Measurements from ENCODE around the gene GLRB.
"Not testable (repeated sequence)": the region's sequence is repeated elsewhere in the genome, so short reads cannot be mapped to it uniquely, and the experiment has no call there.

GLRB gene

GRCh38 chr4:157075811-157076577 is at the start of gene GLRB:
Gene GLRB (plus strand): TSS chr4:157076150. CDS start chr4:157078025, 1,875 bp downstream.
- peak; percentile 35 for DNase-seq (ENCODE audit: low spot score)

DNA sequence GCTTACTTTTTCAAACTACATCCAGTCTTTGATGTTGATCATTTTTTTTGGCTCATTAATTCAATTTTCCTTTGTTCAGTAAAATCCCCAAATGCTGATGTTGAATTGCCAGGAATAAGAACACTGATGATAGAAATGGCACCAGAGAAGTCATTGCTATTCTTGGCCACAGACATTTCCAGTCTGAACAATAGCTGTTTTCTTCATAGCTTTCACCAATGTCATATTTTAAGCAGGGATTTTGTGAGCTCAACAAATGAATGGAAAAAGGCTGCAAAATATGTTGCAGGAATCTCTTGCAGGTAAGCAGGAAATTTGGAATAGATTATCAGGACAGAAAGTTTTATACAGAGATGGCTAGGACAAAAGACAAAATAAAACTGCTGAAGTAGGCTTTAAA is 40.5 kb upstream of the GLRB start:
- no peak for DNase-seq (ENCODE audit: low spot score)

- DNase-seq (ENCODE audit: low spot score) = no peak
Observed at GRCh38 chr4:157040405-157040804, 35.5 kb upstream of the GLRB start.

- DNase-seq (ENCODE audit: low spot score) = no peak
Observed at GRCh38 chr4:157043131-157043530, 32.8 kb upstream of the GLRB start.

GRCh38 chr4:157045507-157046127 is 30.3 kb upstream of the GLRB start:
- peak; percentile 53 for DNase-seq (ENCODE audit: low spot score)

DNA sequence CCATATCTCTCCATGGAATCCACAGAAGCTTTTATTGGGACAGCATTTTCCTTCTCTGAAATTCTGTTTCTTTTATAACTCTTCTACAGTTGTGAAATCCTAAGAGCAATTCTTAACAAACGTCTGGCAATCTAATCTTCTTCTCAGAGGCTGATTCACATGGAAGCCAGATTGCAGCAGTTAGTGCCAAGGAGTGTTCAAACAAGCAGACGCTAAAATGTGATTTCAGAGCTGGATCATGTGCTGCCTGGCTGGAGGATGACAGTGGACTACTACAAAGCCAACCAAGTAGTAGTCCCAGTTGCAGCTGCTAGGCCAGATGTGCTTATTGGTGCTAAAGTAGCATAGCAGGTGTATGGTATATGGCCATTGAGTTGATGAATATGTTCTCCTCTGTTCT is 27.7 kb upstream of the GLRB start:
- no peak for DNase-seq (ENCODE audit: low spot score)

- no peak for DNase-seq (ENCODE audit: low spot score)
Observed at GRCh38 chr4:157050561-157050960, 25.4 kb upstream of the GLRB start.

- DNase-seq (ENCODE audit: low spot score) = no peak
Observed at GRCh38 chr4:157052429-157053040, 23.4 kb upstream of the GLRB start.

- no peak for DNase-seq (ENCODE audit: low spot score)
Observed at GRCh38 chr4:157057218-157057617, 18.7 kb upstream of the GLRB start.

DNA sequence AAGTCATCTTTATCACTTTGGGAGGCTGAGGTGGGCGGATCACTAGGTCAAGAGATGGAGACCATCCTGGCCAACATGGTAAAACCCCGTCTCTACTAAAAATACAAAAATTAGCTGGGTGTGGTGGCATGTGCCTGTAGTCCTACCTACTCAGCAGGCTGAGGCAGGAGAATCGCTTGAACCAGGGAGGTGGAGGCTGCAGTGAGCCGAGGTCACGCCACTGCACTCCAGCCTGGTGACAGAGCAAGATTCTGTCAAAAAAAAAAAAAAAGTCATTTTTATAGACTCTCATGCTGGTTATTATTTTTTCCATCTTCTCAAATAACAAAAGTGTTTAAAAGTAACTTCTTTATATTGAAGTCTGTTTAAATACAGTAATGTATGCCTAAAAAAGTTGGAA is 17.1 kb upstream of the GLRB start:
- DNase-seq (ENCODE audit: low spot score) = not testable (repeated sequence)

DNA sequence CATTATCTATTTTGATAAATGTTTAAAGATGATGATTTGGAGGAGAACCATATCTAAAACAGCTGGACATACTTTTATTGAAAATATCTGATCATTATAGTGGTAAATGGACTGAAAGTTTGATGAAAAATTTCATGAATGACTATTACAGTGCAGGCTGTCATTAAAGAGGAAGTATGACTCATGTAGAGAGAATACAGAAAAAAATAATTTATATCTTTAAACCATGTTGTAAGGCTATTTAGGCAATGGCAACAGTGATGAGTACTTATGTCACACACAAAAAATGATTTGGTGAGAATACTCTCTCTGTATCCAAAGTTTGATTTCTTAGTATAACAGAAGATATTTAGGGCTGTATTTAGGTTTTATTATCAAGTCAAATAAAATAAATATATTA is 3.9 kb upstream of the GLRB start:
- DNase-seq (ENCODE audit: low spot score) = no peak

- DNase-seq (ENCODE audit: low spot score) = peak; percentile 15
Observed at GRCh38 chr4:157075401-157075800, 549 bp upstream of the GLRB start.

DNA sequence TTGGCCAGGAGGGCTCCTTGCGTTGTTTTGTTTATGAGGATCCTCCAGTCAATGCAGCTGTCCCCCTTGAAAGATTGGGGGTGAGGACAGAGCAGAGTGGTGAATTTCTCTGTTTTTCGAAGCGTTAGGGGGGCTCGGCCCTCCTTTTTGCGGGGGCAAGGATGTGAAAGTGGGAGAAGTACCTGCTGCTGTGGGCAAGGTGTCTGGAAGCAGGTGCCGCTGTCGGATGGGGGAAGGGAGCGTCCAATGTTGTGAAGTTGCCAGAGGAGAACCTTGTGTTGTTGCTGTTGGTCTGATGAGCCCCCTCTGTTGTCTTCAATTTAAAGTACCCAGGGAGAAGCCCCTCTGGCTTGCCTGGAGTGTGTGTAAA is 613 bp downstream of the GLRB start:
- DNase-seq (ENCODE audit: low spot score) = peak; percentile 56

GRCh38 chr4:157079441-157079840 is 3.5 kb downstream of the GLRB start:
- DNase-seq (ENCODE audit: low spot score) = no peak

GRCh38 chr4:157080605-157081004 is 4.7 kb downstream of the GLRB start:
- DNase-seq (ENCODE audit: low spot score) = no peak

- DNase-seq (ENCODE audit: low spot score) = no peak
Observed at GRCh38 chr4:157095716-157096115, 19.8 kb downstream of the GLRB start.

- no peak for DNase-seq (ENCODE audit: low spot score)
Observed at GRCh38 chr4:157096439-157096838, 20.5 kb downstream of the GLRB start.

GRCh38 chr4:157099506-157099905 is 23.6 kb downstream of the GLRB start:
- DNase-seq (ENCODE audit: low spot score) = no peak

- no peak for DNase-seq (ENCODE audit: low spot score)
Observed at GRCh38 chr4:157104541-157104940, 28.6 kb downstream of the GLRB start.

DNA sequence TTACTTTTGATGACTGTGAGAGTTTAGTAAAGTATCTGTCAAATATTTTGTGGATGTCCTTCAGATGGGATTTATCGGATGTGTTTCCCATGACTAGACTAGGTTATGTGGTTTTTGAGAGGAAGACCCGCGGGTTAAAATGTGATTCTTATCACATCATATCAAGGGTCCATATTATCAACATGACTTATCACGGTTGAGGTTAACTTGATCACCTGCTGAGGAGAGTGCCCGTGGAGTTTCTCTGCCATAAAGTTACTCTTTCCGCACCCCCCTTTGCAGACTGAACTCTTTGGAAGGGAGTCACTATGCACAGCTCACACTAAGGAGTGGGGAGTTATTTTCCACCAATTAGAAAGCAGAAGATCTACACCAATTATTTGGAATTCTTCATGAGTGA is 38.7 kb downstream of the GLRB start:
- no peak for DNase-seq (ENCODE audit: low spot score)

DNA sequence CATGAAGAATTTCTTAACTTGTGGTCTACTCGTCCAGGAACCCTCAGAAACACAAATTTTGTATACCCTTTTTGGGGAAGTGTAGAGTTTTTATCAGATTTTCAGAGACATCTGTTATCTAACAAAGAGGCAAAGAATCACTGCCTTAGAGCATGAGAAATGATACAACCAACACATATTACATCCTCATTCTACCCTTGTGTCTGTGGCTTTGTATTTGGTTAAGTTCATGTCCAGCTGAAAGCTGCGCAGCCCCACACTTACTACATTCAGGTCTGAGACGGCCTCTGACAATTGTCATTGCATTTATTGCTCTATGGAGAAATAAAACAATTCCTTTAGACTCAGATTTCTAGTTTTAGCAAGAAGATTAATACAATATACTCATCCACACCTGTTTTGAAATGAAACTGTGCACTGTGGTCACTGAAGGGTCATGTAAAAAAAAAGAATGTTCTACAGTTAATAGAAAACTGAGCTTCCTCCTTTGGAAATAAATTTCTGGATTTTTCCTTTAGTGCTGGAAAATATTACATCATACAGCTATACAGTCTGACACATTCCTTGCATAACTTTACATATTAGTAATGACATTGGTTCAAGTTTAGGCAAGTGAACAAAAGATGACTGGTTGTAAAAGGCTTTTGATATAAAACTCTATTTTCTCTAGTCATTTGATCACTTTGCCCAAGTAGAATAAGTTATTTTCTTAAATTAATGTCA is 39.8 kb downstream of the GLRB start:
- DNase-seq (ENCODE audit: low spot score) = no peak

DNA sequence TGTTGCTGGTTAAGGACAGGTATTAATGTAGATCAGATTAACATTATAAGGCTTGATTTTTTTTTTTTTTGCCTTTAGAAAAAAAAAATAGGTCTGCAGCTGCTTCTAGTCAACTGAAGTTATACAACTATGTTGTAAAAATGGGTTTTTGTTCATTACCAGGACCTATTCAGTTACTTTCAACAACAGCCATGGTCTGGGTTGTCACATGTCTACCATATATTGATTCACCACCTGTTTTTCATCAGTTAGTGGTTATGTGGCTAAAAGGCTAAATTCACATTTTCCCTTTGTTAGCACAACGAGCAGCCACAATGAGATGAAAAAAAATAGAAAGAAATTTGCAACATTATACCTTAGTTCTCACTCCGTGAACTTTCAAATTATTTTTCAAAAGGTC is 45.5 kb downstream of the GLRB start:
- no peak for DNase-seq (ENCODE audit: low spot score)

DNA sequence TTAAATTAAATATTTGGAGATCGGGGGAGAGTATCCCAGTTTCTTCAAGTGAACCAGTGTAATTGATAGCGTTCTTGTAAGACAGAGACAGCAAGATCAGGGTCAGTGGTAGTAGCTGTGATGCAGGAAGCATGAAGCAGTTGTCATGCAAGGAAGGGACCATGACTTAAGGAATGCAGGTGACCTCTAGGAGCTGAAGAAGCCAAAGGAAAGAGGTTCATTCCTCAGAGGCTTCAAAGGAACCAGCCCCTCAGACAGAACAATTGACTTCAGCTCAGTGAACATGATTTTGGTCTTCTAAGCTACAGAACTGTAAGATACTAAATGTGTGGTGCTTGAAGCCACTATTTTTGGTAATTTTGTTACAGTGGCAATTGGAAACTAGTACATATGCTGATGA is 51.6 kb downstream of the GLRB start:
- DNase-seq (ENCODE audit: low spot score) = no peak

Data from cerebellar cortex (tissue), 1 donor.